ENCODE measurements around the gene ZNF630. TPM values are rescaled to one million over a fixed set of nuclear protein-coding genes. Genes with fewer than 3 reads are reported as not detected.
"Not testable (repeated sequence)": the region's sequence is repeated elsewhere in the genome, so short reads cannot be mapped to it uniquely, and the experiment has no call there.

ZNF630 gene
- total RNA-seq, 2 donors from 2014 or later = 2.5 to 3.3 TPM

DNA sequence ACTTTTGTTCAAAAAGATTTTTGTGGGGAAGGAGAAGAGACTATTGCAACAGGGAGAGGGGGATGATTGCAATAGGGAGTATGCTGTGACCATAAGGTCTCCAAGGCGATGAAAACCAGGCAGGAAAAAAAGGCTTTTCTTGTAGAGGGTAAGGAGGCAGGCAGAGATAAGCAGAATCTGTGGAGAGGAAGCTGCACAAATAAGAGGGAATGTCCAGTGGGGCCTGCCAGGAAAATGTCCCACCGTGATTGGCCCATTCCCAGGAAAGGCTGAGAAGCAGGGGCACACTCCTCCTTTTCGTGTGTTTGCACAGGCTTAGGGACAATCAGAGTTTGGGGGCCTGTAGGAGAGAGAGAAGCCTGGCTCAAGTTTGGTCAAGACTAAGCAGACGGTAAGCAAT lies 35.5 kb downstream of the ZNF630 start:
- intact Hi-C loops (cut with DNase I, micrococcal nuclease) = no loop called here
- DNase-seq (no peak), ATAC-seq (no peak)

DNA sequence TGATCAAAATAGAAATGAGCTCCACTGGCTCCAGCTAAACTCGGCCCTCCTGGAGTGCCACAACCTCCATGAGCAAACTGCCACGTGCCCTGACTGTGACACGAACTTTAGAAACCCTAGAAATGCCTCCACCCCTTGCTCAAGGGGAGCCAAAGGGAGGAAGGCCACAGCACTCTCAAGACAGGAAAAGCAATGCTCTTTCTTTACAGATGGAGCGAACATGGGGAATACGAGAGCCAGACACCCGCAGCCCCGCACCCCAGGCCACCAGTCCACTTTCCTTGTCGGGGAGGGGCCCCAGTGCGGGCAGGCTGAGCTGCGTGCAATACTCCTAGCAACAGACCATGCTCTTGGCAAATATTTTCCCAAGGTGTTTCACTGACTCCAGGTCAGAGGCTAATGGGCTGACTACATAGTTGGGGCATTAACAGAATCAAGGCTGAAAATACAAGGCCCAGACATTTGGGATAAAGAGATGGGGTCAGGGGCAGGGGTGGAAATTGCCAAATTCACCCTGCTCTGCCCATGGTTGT lies 40.7 kb downstream of the ZNF630 start:
- peak; percentile 55 for ATAC-seq
- DNase-seq; intact Hi-C loops (cut with DNase I, micrococcal nuclease): not testable (repeated sequence)

DNA sequence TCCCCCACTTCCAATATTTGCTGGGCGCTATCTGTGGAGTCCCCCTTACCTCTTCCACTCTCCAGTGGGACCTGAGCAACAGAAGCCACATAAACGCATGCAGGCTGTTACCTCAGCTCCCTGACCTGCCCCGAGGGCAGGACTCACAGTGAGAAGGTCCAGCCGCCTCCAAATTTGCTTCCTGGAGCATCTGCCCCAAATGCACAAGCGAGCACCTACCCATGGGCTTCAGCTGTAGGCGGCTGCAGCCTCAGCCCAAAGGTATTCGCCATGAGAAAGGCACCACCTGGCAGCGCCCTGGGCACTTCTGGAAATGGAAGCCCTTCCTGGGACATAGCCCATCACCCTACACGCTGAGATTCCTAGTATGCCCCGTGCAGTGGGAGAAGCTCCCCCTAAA lies 41.2 kb downstream of the ZNF630 start:
- ATAC-seq (no peak), DNase-seq (no peak)
- intact Hi-C loops (cut with DNase I, micrococcal nuclease) = no loop called here

DNA sequence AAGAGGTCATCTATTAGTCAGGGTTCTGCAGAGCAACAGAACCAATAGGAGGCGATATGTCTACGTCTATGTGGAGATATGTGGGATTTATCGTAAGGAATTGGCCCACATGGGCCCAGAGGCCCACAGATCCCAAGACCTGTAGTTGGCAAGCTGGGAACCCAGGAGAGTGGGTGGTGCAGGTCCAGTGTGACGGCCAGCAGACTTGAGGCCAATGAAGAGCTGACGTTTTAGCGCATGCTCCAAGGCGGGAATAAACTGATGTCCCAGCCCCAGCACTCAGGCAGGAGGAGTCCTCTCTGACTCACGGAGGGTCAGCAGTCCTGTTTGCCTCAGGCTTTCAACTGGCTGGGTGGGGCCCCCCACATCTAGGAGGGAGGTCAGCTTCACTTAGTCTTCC lies 43.3 kb downstream of the ZNF630 start:
- no peak for ATAC-seq
- intact Hi-C loops (cut with DNase I, micrococcal nuclease) = loop anchor here (10.0 kb wide), 2 partner anchors 173 to 193 kb away; partner anchors contain the start of gene ZNF81 (in 1 of the 2)
- no peak for DNase-seq

DNA sequence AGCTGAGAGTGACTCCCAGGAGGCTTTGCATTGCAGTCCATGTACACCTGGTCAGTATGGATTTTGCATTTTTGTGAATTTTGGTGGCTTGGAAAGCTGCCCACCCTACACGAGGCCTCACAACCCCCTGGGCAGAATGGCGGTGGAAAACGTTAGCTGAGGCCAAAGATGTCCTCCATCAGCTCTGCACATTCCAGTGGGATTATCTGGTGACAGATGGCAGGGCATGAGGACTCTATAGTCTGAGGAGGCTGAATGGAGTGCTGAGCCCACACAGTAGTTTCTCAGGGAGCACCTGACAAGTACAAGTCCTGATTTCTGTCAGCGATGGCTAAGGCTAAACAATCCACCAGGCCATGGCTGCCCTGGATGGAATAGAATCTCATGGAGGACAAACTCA lies 43.9 kb downstream of the ZNF630 start:
- not testable (repeated sequence) for DNase-seq, ATAC-seq
- intact Hi-C loops (cut with DNase I, micrococcal nuclease) = loop anchor here (10.0 kb wide), 2 partner anchors 173 to 193 kb away; partner anchors contain the start of gene ZNF81 (in 1 of the 2)

DNA sequence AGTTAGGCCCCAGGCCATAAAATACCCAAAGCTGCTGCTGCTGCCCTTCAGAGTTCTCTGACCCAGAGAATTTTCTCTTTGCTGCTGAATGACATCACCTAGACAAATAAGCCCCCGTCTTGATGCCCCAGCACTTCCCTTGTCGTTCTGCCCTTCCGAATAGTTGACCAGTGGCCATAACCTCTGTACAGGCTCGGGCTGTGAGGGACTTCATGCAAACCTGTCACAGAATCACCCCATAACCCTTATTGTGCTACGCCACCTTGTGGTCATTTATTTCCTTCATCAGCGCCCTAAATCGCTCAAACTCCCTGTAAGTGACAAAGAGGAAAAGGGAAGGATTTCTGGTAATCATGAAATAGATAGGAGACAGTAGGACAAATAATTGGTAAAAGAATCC lies 45.9 kb downstream of the ZNF630 start:
- intact Hi-C loops (cut with DNase I, micrococcal nuclease) = loop anchor here (10.0 kb wide), 2 partner anchors 171 to 191 kb away; partner anchors contain the start of gene ZNF81 (in 1 of the 2)
- peak in 1 of 2 donors; percentile 28 for DNase-seq
- peak; percentile 62 for ATAC-seq

DNA sequence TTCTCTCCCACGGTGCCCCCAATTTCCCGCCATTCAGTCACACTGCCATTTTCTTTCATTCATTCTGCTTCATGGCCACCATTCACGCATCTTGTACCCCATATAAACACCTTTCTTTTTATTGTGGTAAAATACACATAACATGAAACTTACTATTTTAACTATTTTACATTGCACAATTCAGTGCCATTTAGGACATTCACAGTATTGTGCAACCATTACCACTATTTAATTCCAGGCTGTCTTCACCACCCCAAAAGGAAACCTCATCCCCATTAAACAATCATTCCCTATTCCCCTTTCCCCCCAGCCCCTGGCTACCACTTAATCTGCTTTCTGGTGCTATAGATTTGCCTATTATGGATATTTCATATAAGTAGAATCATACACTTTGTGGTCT lies 48.7 kb downstream of the ZNF630 start:
- no peak for ATAC-seq
- intact Hi-C loops (cut with DNase I, micrococcal nuclease) = loop anchor here (10.0 kb wide), 2 partner anchors 168 to 188 kb away; partner anchors contain the start of gene ZNF81 (in 1 of the 2)

DNA sequence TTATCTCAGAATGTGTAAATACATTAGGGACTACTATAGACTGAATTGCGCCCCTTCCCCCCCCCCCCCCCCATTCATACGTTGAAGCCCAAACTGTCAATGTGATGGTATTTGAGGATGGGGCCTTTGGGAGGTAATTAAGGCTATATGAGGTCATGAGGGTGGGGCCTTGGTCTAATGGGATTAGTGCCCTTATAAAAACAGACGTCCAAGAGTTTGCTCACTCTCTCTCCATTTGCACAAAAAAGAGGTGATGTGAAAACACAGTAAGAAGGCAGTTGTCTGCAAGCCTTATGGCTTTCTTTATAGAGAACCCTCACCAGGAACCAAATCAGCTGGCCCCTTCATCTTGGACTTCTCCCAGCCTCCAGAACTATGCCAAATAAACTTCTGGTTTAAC lies 49.3 kb downstream of the ZNF630 start:
- no peak for DNase-seq
- ATAC-seq = no peak
- intact Hi-C loops (cut with DNase I, micrococcal nuclease) = loop anchor here (10.0 kb wide), 2 partner anchors 167 to 187 kb away; partner anchors contain the start of gene ZNF81 (in 1 of the 2)

More for the DNA sequence above, 48.7 kb downstream of the ZNF630 start:
- no peak for DNase-seq

DNA sequence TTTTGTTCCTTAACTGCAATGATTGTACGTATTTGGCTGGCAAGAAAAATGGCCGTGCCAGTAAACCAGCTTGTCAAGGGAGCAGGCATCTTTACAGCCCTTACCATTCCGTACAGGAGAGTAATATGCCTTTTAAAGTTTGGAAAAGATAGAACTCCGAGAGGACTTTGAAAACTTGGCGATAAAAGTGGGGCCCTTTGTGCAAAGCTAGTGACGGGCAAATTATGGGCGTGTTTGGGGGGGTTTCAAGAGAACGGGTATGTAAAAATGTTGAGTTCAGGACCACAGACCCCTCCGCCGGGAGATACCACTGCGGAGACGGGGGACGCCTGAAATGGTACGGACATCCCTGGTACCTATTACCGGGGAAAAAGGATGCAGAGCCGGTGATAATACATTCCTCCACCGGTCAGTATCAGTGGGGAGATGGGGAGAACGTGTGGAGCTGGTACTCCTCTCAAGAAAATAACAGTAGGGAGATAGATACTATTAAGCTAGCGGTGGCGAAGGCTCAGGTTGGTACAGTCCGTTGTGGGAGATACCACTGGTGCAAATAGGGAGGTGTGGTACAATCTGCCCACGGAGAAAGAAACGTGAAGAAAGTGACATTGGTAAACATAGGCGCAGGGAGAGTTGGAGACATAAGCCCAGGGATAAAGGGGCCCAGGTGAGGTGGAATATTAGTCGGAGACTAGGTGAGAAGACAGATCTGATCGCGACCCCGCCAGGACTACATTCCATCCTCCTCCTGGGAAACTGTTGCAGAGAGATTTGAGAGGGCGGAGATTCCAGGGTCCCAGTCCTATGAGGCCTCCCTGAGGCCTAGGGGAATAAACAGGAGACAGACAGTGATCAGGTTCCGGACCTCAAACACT lies 50.2 kb downstream of the ZNF630 start:
- DNase-seq (peak; percentile 66 to 85), ATAC-seq (peak; percentile 81)
- intact Hi-C loops (cut with DNase I, micrococcal nuclease) = loop anchor here (10.0 kb wide), 2 partner anchors 166 to 186 kb away; partner anchors contain the start of gene ZNF81 (in 1 of the 2)

DNA sequence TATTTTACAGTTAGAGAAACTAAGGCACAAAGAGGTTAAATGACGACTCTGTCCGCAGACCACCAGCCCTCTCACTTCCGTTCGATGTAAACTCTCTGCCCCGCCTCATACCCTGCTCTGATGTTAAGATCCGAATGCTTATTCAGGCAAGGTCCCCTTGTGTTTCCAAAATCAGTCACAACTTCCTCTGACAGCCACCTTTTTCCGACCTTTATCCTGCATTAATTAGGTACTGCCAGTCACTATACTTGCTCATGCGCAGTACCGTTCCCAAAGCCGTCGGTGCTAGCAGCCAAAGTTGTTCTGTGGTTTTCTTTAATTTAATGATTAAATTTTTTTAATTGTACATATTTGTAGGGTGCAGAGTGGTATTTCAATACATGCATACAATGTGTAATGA lies 51.0 kb downstream of the ZNF630 start:
- peak; percentile 21 for ATAC-seq
- DNase-seq = not testable (repeated sequence)
- intact Hi-C loops (cut with DNase I, micrococcal nuclease) = loop anchor here (10.0 kb wide), 2 partner anchors 166 to 186 kb away; partner anchors contain the start of gene ZNF81 (in 1 of the 2)

DNA sequence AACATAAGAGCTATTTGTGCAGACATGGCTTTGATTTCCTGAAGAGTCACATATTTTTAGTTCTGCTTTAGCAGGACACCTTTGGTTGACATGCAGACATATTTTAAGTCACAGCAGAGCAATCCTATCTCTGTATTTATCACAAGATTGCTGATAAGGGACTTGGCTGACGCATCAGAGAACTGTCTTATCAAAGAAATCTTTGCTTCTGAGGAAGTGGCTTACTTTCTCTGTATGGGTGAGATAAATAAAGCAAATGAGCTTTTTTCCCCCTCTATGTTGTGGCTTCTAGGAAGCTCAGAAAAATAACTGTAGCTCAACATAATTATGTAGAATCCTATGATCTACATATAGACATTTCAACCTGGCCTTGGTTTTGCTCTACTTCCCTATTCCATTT lies 51.5 kb downstream of the ZNF630 start:
- intact Hi-C loops (cut with DNase I, micrococcal nuclease) = loop anchor here (10.0 kb wide), 2 partner anchors 165 to 185 kb away; partner anchors contain the start of gene ZNF81 (in 1 of the 2)

DNA sequence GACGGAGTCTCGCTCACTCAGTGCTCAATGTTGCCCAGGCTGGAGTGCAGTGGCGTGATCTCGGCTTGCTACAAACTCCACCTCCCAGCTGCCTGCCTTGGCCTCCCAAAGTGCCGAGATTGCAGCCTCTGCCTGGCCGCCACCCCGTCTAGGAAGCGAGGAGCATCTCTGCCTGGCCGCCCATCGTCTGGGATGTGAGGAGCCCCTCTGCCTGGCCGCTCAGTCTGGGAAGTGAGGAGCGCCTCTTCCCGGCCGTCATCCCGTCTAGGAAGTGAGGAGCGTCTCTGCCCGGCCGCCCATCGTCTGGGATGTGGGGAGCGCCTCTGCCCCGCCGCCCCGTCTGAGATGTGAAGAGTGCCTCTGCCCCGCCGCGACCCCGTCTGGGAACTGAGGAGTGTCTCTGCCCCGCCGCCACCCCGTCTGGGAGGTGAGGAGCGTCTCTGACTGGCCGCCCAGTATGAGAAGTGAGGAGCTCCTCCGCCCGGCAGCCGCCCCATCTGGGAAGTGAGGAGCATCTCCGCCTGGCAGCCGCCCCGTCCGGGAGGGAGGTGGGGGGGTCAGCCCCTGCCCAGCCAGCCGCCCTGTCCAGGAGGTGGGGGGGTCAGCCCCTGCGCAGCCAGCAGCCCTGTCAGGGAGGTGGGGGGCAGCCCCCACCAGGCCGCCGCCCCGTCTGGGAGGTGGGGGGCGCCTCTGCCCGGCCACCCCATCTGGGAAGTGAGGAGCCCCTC lies 54.7 kb downstream of the ZNF630 start:
- ATAC-seq; DNase-seq; intact Hi-C loops (cut with DNase I, micrococcal nuclease): not testable (repeated sequence)

More for the DNA sequence above, 51.5 kb downstream of the ZNF630 start:
- ATAC-seq, DNase-seq: not testable (repeated sequence)

DNA sequence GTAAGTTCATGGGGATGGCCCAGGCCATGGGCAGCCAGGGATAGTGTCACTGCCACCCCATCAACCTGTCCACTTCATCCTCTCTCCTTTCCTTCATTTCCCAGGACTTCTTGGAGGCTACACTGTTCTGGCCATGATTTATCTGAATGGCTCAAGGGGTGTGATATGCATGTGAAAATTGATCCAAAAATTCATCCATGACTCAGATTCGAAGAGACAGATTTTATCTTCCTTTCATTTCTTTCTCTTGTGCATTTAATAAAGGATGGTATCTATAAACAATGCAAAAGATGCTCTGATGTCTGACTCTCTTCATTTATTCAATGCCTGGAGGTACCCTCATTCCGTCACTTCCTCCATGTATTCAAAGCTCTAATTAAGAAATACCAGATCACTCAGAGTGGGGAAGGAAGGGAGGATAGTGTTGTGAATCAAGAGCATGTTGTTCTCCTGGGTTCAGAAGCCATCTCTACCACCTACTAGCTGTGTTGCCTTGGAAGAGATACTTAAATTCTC lies 61.9 kb downstream of the ZNF630 start:
- intact Hi-C loops (cut with DNase I, micrococcal nuclease); ATAC-seq; DNase-seq: not testable (repeated sequence)

Other genes with a start within 250 kb of the ZNF630 start
- gene ZNF81, start 234.7 kb downstream of the ZNF630 start, total RNA-seq = 10 to 100 TPM; 11.8 to 12.0 TPM
- 1 to 10 TPM; 3.4 TPM for gene ZNF182, start 67.7 kb downstream of the ZNF630 start, total RNA-seq
- not detected for gene SPACA5, start 64.7 kb downstream of the ZNF630 start, total RNA-seq
- gene SPACA5B, start 59.0 kb upstream of the ZNF630 start, total RNA-seq = not detected
- gene SSX5, start 125.2 kb upstream of the ZNF630 start, total RNA-seq = not detected
- gene SSX1, start 183.8 kb upstream of the ZNF630 start, total RNA-seq = not detected